Esophagus (tissue), 2 donors: ENCODE data around the gene BTBD18. TPM values are rescaled to one million over a fixed set of nuclear protein-coding genes. Genes with fewer than 3 reads are reported as not detected.
A peak's percentile ranks its signal among the peaks of the same experiment; 100 is the strongest.

Experiments used
- H3K27ac ChIP-seq, 2 donors: one replicate each; pipeline ENCODE4 v1.5.1; 2013; ENCODE audit warnings: low read depth in 2 of 2, mild to moderate bottlenecking in 2 of 2, inconsistent platforms in 1 of 2, low read length in 1 of 2, moderate library complexity in 1 of 2
- H3K27me3 ChIP-seq, 2 donors: one replicate each; pipeline ENCODE4 v1.6.1; 2013; ENCODE audit warnings: low read length in 2 of 2, control low read depth in 1 of 2, mild to moderate bottlenecking in 1 of 2; ENCODE audit not compliant: insufficient read depth in 2 of 2, control insufficient read depth in 1 of 2
- H3K36me3 ChIP-seq, 2 donors: one replicate each; pipeline ENCODE4 v1.6.1; 2013; ENCODE audit warnings: low read length in 1 of 2; ENCODE audit not compliant: control insufficient read depth in 2 of 2, insufficient read depth in 2 of 2
- H3K4me1 ChIP-seq, 2 donors: one replicate each; pipeline ENCODE4 v1.6.1; 2013; ENCODE audit warnings: low read length in 1 of 2; ENCODE audit not compliant: control insufficient read depth in 2 of 2, insufficient read depth in 2 of 2
- H3K4me3 ChIP-seq, 2 donors: one replicate each; pipeline ENCODE4 v1.5.1; 2013; ENCODE audit warnings: low read length in 2 of 2, mild to moderate bottlenecking in 2 of 2, low read depth in 1 of 2, moderate library complexity in 1 of 2
- H3K9me3 ChIP-seq, 2 donors: one replicate each; pipeline ENCODE4 v1.6.1; 2013; ENCODE audit warnings: mild to moderate bottlenecking in 2 of 2, low read depth in 1 of 2, low read length in 1 of 2, moderate library complexity in 1 of 2; ENCODE audit not compliant: control insufficient read depth in 2 of 2, insufficient read depth in 1 of 2
- WGBS, 2 donors: extraction: QIAGEN DNeasy Blood & Tissue Kit; methylation state at CpG; one replicate each; pipeline ENCODE4 v1.1.7; 2013; 5-methylcytosine and 5-hydroxymethylcytosine counted together
- polyA plus RNA-seq, 2 donors: library from polyadenylated mRNA; stranded (reverse); fragments of 200-250 nt; gene quantifications; one replicate each; pipeline ENCODE4 v1.2.3, GENCODE V29; 2013
- donor health status: healthy with polysubstance abuse.
- donor health status: Bipolar disorder and iron deficiency.

Gene BTBD18
- polyA plus RNA-seq, 2 donors = 0.02 TPM; not detected in 1

DNA sequence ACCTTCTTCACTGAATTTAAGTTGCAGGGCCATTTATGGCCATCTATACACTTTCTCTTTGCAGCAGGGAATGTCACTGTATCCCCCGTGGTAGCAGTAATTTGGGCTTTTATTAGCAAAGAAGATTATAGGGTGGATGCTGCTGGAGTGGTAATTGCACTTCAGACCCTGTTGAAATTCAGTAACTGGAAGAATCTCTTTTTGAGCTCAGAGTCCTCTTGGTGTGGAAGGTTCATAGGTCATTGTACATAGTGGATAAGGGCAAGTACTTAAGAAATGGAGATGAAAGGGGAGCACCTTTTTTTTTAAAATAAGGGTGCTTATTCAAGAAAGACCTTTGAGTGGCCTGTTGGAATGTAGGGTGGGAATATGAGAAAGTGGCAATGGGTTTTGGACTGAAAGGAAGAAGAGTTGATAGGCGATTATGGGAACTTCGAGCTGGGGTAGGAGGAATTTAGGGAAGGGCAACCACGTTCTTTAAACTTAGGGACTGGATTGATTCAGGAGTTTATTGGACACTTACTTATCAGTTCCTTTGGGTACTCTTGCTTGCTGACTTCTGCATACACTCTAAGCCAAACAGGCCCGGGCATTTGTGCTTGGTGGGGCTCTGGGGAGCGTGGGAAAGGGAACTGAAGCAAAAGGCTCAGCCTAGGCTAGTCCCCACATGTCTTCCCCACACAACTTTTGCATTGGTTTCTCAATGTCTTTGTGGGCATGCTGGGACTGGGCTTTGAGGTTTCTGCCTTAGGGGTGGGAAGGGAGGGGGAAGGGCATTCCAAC lies 36.5 kb upstream of the BTBD18 start:
- peaks cover 5 to 9% of the 10 kb centered on the region in 2 donors for H3K4me1 ChIP-seq
- H3K4me3 ChIP-seq = no peak overlapping the region
- WGBS, 2 donors = 42 to 44% methylated on average over 6 of the region's 6 CpGs

DNA sequence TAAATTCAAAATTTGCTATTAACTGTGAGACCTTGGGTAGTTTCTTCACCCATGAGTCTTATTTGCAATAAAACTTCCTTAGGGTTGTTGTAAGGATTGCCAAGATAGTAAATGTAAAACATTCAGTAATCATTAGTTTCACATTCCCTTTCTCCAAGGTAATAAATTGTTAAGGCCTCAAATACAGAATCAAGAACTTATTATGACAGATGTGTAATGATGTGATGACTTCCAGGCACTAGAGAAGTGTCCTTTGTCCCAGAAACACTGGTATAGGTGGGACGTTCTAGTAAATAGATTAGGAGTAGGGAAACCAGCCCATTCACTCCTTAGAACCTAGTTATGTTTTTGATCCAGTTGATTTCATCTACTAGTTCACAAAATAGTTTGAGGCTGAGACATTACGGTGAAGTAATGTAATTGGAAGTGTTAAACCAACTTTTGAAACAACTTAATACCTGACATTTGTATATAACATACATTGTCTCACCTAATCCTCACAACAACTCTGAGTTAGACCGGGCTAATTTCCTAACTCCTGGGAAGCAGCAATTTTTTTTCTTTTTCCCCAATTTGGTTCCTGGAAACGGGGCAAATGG lies 35.5 kb upstream of the BTBD18 start:
- Histone ChIP-seq H3K4me3 (no peak overlapping the region), H3K27ac (peak overlapping the region; percentile 82 to 89), H3K9me3 (no peaks in the 10 kb centered on the region), H3K4me1 (peaks cover 5 to 9% of the 10 kb centered on the region in 2 donors), H3K27me3 (no peaks in the 10 kb centered on the region), H3K36me3 (peaks cover 3 to 4% of the 10 kb centered on the region in 2 donors)
- 52 to 68% methylated on average over 4 of the region's 4 CpGs for WGBS, 2 donors

More for the DNA sequence above, 36.5 kb upstream of the BTBD18 start:
- Histone ChIP-seq H3K36me3 (peaks cover 3 to 4% of the 10 kb centered on the region in 2 donors), H3K27ac (peak overlapping the region; percentile 75 to 89), H3K9me3 (no peaks in the 10 kb centered on the region), H3K27me3 (no peaks in the 10 kb centered on the region)

DNA sequence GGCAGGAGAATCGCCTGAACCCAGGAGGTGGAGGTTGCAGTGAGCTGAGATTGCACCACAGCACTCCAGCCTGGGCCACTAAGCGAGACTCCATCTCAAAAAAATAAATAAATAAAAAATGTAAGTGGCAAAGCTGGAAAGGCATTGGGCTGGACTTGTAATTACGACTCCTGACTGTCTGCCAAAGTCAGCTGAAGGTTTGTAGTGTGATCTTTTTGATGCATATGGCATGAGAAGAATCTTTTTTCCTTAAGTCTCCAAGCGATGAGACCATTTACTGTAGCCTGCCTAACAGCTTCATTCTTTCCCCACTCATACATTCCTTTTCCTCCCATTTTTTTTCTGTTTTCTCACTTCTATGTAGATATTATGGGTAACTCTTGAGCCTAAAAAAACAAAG lies 34.8 kb upstream of the BTBD18 start:
- Histone ChIP-seq H3K4me1 (peaks cover 4 to 5% of the 10 kb centered on the region in 2 donors), H3K4me3 (no peak overlapping the region), H3K27ac (peak overlapping the region; percentile 82 to 86), H3K27me3 (no peaks in the 10 kb centered on the region), H3K9me3 (no peaks in the 10 kb centered on the region), H3K36me3 (peaks cover 2% of the 10 kb centered on the region in 2 donors)
- 54 to 57% methylated on average over 4 of the region's 4 CpGs for WGBS, 2 donors

DNA sequence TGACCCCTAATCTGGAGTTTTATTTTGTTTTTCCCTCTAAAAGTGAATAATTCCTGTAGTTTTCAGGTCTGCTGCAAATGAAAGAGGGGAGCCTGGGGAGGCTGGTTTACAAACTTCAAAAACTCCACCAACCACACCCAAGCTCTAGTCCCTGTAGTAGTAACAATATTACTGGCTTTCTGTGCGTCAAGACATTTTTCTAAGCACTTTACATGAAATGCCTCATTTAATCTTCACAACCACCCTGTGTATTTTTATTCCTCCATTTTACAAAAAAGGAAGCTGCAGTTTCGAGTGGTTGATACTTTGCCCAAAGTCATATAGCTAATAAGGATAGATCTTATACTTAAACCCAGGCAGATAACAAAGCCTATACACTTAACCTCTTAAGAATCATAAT lies 33.5 kb upstream of the BTBD18 start:
- peaks cover 1 to 2% of the 10 kb centered on the region in 2 donors for H3K4me1 ChIP-seq
- no peaks in the 10 kb centered on the region for H3K27me3 ChIP-seq
- WGBS, 2 donors = 35 to 49% methylated on average over 2 of the region's 2 CpGs
- no peaks in the 10 kb centered on the region for H3K36me3 ChIP-seq
- peak overlapping the region in 1 of 2 donors; percentile 76 for H3K27ac ChIP-seq
- no peak overlapping the region for H3K4me3 ChIP-seq
- no peaks in the 10 kb centered on the region for H3K9me3 ChIP-seq

DNA sequence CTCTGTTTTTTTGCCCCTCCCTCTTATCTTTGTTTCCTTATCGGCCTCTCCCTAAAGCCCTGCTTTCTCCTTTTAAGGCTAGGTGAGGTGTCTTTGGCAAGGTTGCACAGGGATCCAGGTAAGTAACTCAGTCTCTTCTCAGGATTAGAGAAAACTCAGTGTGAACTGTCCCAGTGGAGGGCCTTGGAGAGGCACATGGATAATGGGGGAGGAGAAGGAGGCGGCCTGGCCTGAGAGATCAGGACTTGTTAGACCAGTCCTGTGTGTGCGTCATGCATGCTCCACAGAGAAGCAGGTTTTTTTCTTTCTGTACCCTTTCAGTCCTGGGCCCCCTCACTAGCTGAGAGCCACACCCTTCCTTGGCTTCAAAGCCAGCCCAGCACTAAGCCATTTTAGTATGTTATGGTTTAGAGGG lies 29.9 kb upstream of the BTBD18 start:
- no peaks in the 10 kb centered on the region for H3K27me3 ChIP-seq
- WGBS, 2 donors = 33 to 34% methylated on average over 3 of the region's 3 CpGs
- H3K36me3 ChIP-seq = no peaks in the 10 kb centered on the region
- H3K4me3 ChIP-seq = peak overlapping the region in 1 of 2 donors; percentile 29
- no peaks in the 10 kb centered on the region for H3K9me3 ChIP-seq
- peaks cover 5 to 8% of the 10 kb centered on the region in 2 donors for H3K4me1 ChIP-seq
- peak overlapping the region; percentile 81 to 87 for H3K27ac ChIP-seq

DNA sequence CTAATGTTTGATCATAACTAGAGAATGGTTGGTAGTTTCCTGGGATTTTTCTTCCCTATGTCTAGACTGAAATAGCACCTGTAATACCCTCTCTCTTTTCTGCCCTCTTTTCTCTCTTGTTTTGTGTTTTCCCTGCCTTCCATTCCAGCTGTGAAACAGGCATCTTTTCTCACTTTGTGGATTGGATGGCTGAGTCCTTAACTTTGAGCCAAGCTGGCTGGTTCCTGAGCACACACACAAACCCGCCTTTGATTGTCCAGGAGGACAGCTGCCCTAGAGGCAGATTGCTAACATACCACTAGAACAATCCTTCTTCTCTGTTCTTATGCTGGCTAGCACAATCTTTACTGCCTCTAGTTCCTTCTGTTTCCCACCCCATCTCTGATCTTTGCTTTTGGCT lies 27.7 kb upstream of the BTBD18 start:
- 18 to 31% methylated on average over 1 of the region's 1 CpG for WGBS, 2 donors
- peak overlapping the region; percentile 85 to 87 for H3K27ac ChIP-seq
- no peaks in the 10 kb centered on the region for H3K9me3 ChIP-seq
- peaks cover 8 to 10% of the 10 kb centered on the region in 2 donors for H3K4me1 ChIP-seq
- H3K27me3 ChIP-seq = no peaks in the 10 kb centered on the region
- no peaks in the 10 kb centered on the region for H3K36me3 ChIP-seq
- H3K4me3 ChIP-seq = peak overlapping the region in 1 of 2 donors; percentile 31

DNA sequence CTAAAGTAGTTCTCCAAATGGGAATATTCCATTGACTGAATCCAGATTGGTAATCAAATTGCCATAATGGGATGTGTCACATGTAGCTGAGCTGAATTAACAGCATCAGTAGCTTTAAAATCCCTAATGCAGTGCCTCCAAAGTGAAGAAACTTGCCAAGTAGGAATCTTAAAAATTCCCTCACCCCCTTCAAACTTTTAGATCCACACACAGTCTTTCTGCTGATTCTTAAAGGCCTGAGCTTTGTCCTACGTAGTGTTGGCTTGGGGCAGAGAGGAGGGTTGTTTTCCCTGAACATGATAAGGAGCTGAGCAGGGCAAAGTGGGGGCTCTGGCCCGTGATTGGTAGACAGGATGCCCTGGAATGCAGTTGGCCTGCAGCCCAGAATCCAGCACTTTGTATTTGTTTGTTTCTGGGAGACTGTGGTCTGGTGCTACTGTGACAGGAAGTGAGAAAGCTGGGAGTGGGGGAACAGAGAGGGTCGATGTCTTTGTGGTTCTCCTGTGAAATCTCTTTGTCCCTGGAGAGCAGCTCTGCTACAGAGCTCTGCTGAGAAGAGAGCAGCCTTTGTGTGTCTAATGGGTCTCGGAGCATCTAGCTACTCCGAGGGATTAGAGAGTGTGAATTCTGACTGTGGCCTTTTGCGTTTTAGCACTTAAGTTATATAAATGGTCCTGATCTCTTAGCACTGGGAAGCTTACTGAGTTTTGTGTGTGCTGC lies 26.9 kb upstream of the BTBD18 start:
- peak overlapping the region in 1 of 2 donors; percentile 31 for H3K4me3 ChIP-seq

DNA sequence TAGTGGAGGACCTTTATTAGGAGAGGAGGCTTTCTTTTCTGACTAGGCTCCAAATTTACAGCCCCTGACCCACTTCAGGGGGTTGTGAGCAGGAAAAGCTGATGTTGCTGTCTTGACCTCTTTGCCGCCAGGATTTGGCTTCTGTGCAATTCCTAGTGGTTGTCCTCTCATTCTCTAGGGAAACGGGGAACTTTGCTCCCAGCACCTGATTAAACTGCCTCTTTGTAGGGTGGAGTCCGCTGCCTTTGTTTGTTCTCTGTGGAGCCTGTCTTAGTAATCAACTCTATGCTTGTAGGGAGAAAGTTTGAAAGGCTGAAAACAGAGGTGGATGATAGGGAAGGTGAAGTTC lies 26.3 kb upstream of the BTBD18 start:
- WGBS, 2 donors = 22 to 26% methylated on average over 3 of the region's 3 CpGs
- peak overlapping the region in 1 of 2 donors; percentile 2 for H3K4me3 ChIP-seq

More for the DNA sequence above, 26.9 kb upstream of the BTBD18 start:
- H3K9me3 ChIP-seq = no peaks in the 10 kb centered on the region
- WGBS, 2 donors = 10 to 11% methylated on average over 6 of the region's 6 CpGs
- H3K36me3 ChIP-seq = no peaks in the 10 kb centered on the region
- no peaks in the 10 kb centered on the region for H3K27me3 ChIP-seq
- peaks cover 8 to 10% of the 10 kb centered on the region in 2 donors for H3K4me1 ChIP-seq
- H3K27ac ChIP-seq = peak overlapping the region; percentile 87 to 96

DNA sequence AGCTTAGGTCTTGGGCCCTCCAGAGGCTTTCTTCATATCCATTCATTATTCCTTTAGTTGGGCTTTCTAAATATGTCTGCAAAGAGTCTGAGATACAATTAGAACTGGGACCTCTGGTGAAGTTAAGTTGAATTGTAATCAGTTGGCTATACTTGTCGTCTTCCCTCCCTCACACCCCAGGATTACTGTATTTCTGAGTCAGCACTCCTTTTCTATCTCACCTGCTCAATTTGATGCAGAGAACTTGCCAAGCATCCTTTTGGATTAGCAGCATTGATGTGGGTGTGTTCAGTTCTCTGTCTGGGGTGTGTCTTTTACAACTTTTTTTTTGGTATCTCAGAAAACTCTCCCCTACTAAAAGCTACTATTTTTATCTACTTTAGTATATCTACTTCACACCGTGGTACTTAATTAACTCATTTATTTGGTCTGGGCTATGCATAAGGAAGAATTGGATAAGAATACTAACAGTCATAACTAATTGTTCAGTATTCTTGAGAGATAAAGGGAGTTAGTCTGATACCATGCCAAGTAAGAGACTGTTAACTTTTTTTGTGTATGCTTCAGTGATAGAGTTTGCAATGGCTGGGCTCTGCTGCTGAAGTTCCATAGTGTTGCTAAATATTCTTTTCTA lies 25.1 kb upstream of the BTBD18 start:
- WGBS, 2 donors = 15 to 25% methylated on average over 2 of the region's 2 CpGs
- H3K4me1 ChIP-seq = peaks cover 8 to 10% of the 10 kb centered on the region in 2 donors
- no peaks in the 10 kb centered on the region for H3K9me3 ChIP-seq
- H3K4me3 ChIP-seq = peak overlapping the region in 1 of 2 donors; percentile 2
- H3K27me3 ChIP-seq = no peaks in the 10 kb centered on the region
- peak overlapping the region; percentile 87 to 89 for H3K27ac ChIP-seq
- no peaks in the 10 kb centered on the region for H3K36me3 ChIP-seq

More for the DNA sequence above, 26.3 kb upstream of the BTBD18 start:
- H3K27ac ChIP-seq = peak overlapping the region; percentile 87 to 90
- H3K9me3 ChIP-seq = no peaks in the 10 kb centered on the region
- H3K36me3 ChIP-seq = no peaks in the 10 kb centered on the region
- H3K4me1 ChIP-seq = peaks cover 8 to 10% of the 10 kb centered on the region in 2 donors
- H3K27me3 ChIP-seq = no peaks in the 10 kb centered on the region
